DND-41 (cell line): Measurements from ENCODE around the gene BAIAP2L1.

ENCODE experiments used
- EZH2 ChIP-seq: IDR thresholded peaks from 3 replicates; pipeline ENCODE4 v1.6.1; 2012; ENCODE audit warnings: borderline replicate concordance, low read depth, mild to moderate bottlenecking, moderate library complexity, low read length, inconsistent platforms; ENCODE audit not compliant: severe bottlenecking
- TF ChIP-seq, protein P1 (sequence below): IDR thresholded peaks from 2 replicates; pipeline ENCODE4 v1.5.1; 2012; ENCODE audit warnings: borderline replicate concordance, low read length, moderate library complexity, mild to moderate bottlenecking; ENCODE audit not compliant: poor library complexity, severe bottlenecking; ENCODE audit errors: extremely low read depth

- TF ChIP-seq, protein P1, sequence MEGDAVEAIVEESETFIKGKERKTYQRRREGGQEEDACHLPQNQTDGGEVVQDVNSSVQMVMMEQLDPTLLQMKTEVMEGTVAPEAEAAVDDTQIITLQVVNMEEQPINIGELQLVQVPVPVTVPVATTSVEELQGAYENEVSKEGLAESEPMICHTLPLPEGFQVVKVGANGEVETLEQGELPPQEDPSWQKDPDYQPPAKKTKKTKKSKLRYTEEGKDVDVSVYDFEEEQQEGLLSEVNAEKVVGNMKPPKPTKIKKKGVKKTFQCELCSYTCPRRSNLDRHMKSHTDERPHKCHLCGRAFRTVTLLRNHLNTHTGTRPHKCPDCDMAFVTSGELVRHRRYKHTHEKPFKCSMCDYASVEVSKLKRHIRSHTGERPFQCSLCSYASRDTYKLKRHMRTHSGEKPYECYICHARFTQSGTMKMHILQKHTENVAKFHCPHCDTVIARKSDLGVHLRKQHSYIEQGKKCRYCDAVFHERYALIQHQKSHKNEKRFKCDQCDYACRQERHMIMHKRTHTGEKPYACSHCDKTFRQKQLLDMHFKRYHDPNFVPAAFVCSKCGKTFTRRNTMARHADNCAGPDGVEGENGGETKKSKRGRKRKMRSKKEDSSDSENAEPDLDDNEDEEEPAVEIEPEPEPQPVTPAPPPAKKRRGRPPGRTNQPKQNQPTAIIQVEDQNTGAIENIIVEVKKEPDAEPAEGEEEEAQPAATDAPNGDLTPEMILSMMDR = no peak
- TF ChIP-seq EZH2 = no peak
Measured at GRCh38 chr7:98300595-98301372, 100.1 kb downstream of the BAIAP2L1 start.
